Prostate gland (tissue), 2 donors: Measurements from ENCODE around the gene HOXD4. TPM values are rescaled to one million over a fixed set of nuclear protein-coding genes. Genes with fewer than 3 reads are reported as not detected.

Experiments used
- DNase-seq: peaks from one replicate; pipeline ENCODE4 v3.0.0-alpha.2; 2019; ENCODE audit warnings: low spot score
- H3K27ac ChIP-seq, 2 donors: fragments of 200-600 bp; sonication (generic); 2 replicates each; pipeline ENCODE4 v1.5.1; 2017 to 2019
- H3K27me3 ChIP-seq: fragments of 200-600 bp; sonication (generic); replicated peaks from 2 replicates; pipeline ENCODE4 v1.5.1; 2019; ENCODE audit not compliant: insufficient read depth
- H3K36me3 ChIP-seq, 2 donors: fragments of 200-600 bp; sonication (generic); 1 replicate in 1 of 2; 2 replicates in 1 of 2; pipeline versions ENCODE4 v1.5.1 to v1.8.1; 2017 to 2019
- H3K4me1 ChIP-seq: fragments of 200-600 bp; sonication (generic); replicated peaks from 2 replicates; pipeline ENCODE4 v1.5.1; 2019
- H3K4me3 ChIP-seq, 2 donors: fragments of 200-600 bp; sonication (generic); 2 replicates each; pipeline ENCODE4 v1.5.1; 2017 to 2019
- H3K9me3 ChIP-seq: fragments of 200-600 bp; sonication (generic); 2 replicates; pipeline ENCODE4 v1.5.1; 2017
- CTCF ChIP-seq, 4 experiments: fragments of 200-600 bp in 2 of 4; fragments of 450-650 bp in 2 of 4; sonication (generic) in 2 of 4; IDR thresholded peaks; 1 replicate in 3 of 4; 2 replicates in 1 of 4; pipeline ENCODE4 v1.5.1; 2016 to 2019; ENCODE audit warnings: antibody characterized with exemption in 4 of 4, mild to moderate bottlenecking in 2 of 4, moderate library complexity in 2 of 4
- POLR2A ChIP-seq: fragments of 450-650 bp; IDR thresholded peaks from one replicate; pipeline ENCODE4 v1.6.1; 2016; ENCODE audit warnings: antibody characterized with exemption, mild to moderate bottlenecking
- POLR2AphosphoS5 ChIP-seq: sonication (generic); formaldehyde crosslinking; IDR thresholded peaks from one replicate; pipeline ENCODE4 v1.6.1; 2017; ENCODE audit warnings: antibody characterized with exemption
- WGBS: methylation state at CpG from one replicate; pipeline ENCODE4 v1.1.5; 2018; 5-methylcytosine and 5-hydroxymethylcytosine counted together
- intact Hi-C: fragments of 100-400 bp; cut with DNase I; formaldehyde crosslinking; loops from one replicate; pipeline ENCODE4 v1.14.2; 2022
- total RNA-seq, 2 donors: library from RNA; depleted of rRNA; stranded (reverse); fragments of >200 nt; gene quantifications; one replicate each; pipeline ENCODE4 v1.1.0, GENCODE V29; 2016

HOXD4 gene
- total RNA-seq, 2 donors from 2014 or later: 1.2 to 6.7 TPM

DNA sequence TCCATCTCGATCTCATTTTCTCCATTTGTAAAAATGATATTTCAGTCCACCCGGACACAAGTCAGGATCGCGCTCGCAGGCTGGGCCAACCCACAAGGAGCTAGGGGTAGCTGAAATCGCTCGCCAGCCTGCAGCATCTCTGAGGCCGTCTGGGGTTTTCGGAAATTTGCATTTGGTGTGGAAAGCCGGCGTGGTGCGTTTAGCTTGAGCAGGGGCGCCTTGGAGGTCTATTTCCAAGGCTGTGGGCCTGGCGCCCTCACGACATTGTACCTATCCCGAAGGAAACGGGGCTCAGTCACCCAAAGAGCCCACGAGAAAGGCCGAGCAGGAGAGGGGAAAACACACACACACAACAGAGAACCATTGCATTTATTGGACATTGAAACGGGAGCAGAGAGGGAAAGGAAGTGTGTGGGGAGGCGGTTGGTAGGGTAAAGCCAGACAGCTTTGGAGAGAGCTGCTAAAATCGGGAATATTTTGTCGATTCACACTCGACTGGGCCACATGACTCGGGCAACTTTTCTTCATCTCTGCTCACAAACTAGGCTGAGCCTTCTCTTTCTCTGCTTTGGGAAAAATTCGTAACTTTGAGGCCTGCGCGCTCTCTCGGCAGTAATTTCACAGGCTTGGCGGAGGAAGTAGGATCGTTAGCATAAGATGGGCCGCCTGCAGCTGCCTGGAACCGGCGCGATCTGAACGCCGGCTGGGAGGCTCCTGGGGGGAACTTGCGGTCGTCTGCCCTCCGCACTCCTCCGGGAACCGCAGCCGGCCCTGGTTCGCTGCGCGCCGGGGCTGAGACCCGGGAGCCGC is 23.0 kb upstream of the HOXD4 start:
- H3K4me3 ChIP-seq: no peak overlapping the region
- DNase-seq: no peak
- no peak for TF ChIP-seq POLR2A
- TF ChIP-seq POLR2AphosphoS5: no peak
- TF ChIP-seq CTCF (IDR thresholded peaks at IDR 0.05): no peak
- no peaks in the 10 kb centered on the region for H3K9me3 ChIP-seq
- WGBS: 38% methylated on average over 49 of the region's 49 CpGs
- intact Hi-C loops: loop anchor here (5.0 to 10.0 kb wide), 2 partner anchors 686 to 1019 kb away; no protein-coding TSS in a partner anchor
- no peaks in the 10 kb centered on the region for H3K36me3 ChIP-seq
- peak overlapping the region in 1 of 2 donors; percentile 81 for H3K27ac ChIP-seq
- no peaks in the 10 kb centered on the region for H3K4me1 ChIP-seq
- H3K27me3 ChIP-seq: no peaks in the 10 kb centered on the region

DNA sequence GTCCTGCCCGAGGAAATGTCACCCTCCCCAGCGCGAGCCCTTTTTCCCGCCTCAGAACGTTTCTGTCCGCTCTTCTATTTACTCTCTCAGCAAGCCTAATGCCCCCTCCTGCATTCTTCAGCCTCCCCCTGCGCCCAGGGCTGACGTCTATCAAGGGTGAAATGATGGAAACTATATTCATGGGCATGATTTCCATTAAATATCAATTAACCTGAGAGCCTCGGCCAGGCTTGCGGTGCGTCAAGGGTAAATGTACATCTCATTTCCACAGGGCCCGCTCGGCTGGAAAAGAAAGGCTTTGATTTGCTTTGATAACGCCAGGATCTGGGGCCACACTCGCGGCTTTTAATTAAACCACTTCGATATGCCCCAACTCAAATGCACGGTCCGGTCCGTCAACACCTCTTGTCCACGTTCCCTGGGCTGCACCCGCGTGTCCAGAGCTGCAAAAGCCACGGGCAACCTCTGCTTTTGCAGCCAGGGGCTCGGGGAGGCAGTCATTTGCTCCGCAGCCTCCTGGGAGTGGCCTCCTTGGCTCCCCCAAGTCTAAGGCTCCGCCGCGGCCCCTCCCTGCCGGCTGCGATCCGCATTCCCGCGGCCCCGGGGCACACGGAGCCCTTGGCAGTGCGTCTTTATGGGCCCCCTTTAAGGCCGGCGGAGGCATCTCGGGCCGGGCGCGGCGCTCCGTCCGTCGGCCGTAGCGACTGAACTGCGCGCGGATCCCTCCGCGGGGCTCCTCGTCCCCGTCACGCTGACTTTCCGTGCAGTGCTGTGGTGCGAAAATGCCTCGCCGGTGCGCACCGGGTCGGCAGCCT is 22.2 kb upstream of the HOXD4 start, which contains the start of gene HOXD8:
Gene HOXD8, plus strand, starts transcription at position 724 of the 815 bp plus-strand sequence. CDS start 662 bp downstream, outside the sequence.
- H3K9me3 ChIP-seq: no peaks in the 10 kb centered on the region
- H3K27me3 ChIP-seq: no peaks in the 10 kb centered on the region
- peak within 1 kb of the TSS; percentile 72 to 81 for H3K27ac ChIP-seq
- 4% methylated on average over 64 of the region's 64 CpGs for WGBS
- peak within 1 kb of the TSS; percentile 39 to 52 for H3K4me3 ChIP-seq
- TF ChIP-seq POLR2AphosphoS5 (peak; percentile 48), POLR2A (no peak), CTCF (IDR thresholded peaks at IDR 0.05) (peak in 1 of 4 experiments; percentile 20)
- H3K36me3 ChIP-seq: no peaks in the 10 kb centered on the region
- intact Hi-C loops: loop anchor here (5.0 to 10.0 kb wide), 2 partner anchors 686 to 1018 kb away; no protein-coding TSS in a partner anchor
- no peak for DNase-seq
- no peaks in the 10 kb centered on the region for H3K4me1 ChIP-seq

- Histone ChIP-seq H3K4me3 (peak overlapping the region; percentile 39 to 52), H3K36me3 (no peaks in the 10 kb centered on the region), H3K4me1 (no peaks in the 10 kb centered on the region), H3K9me3 (no peaks in the 10 kb centered on the region), H3K27me3 (no peaks in the 10 kb centered on the region), H3K27ac (peak overlapping the region; percentile 72 to 81)
- TF ChIP-seq CTCF (IDR thresholded peaks at IDR 0.05) (no peak), POLR2AphosphoS5 (no peak), POLR2A (no peak)
- WGBS: 2% methylated on average over 43 of the region's 43 CpGs
- DNase-seq: no peak
- intact Hi-C loops: loop anchor here (5.0 to 10.0 kb wide), 2 partner anchors 685 to 1018 kb away; no protein-coding TSS in a partner anchor
These were observed 21.6 kb upstream of the HOXD4 start for GRCh38 chr2:176129813-176130146.

GRCh38 chr2:176130147-176130956 is 21.0 kb upstream of the HOXD4 start:
- TF ChIP-seq POLR2AphosphoS5: no peak
- TF ChIP-seq POLR2A: no peak
- no peak for TF ChIP-seq CTCF (IDR thresholded peaks at IDR 0.05)
- Histone ChIP-seq H3K9me3 (no peaks in the 10 kb centered on the region), H3K27me3 (no peaks in the 10 kb centered on the region), H3K27ac (peak overlapping the region; percentile 72 to 81), H3K4me1 (no peaks in the 10 kb centered on the region), H3K36me3 (no peaks in the 10 kb centered on the region), H3K4me3 (peak overlapping the region; percentile 39 to 52)
- WGBS: 2% methylated on average over 35 of the region's 100 CpGs
- DNase-seq: no peak
- intact Hi-C loops: no loop called here
